ENCODE data around the gene RSBN1L.

DNA sequence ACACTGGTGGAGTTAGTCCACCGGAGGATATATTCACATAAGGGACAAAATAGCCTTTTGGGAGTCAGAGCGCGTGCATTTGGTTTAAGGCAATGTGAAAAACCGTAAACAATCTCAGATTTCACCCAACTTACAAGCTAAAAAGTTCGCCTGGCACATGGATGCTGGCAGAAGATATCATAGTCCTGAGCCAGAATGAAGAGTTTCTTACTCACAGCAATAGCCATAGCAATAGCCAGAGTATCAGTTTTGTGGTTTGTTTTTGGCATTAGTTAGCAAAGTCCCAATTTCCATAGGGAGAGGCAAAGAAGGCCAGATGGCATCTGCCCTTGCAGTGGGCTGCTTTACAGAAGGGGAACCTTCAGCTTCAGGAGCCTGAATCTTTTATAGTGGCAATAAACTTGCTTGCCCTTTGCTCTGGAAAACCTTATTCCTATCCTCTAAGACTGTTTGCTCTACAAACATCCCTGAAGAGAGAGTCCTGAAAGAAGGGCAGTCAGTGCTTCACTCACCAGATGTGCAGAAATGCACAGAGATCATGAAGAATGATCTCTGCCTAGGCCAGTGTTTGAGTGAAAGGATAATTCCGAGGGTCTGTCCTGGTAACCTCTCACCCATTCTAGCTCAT is 28.7 kb upstream of the RSBN1L start:
- TF ChIP-seq, protein P1, sequence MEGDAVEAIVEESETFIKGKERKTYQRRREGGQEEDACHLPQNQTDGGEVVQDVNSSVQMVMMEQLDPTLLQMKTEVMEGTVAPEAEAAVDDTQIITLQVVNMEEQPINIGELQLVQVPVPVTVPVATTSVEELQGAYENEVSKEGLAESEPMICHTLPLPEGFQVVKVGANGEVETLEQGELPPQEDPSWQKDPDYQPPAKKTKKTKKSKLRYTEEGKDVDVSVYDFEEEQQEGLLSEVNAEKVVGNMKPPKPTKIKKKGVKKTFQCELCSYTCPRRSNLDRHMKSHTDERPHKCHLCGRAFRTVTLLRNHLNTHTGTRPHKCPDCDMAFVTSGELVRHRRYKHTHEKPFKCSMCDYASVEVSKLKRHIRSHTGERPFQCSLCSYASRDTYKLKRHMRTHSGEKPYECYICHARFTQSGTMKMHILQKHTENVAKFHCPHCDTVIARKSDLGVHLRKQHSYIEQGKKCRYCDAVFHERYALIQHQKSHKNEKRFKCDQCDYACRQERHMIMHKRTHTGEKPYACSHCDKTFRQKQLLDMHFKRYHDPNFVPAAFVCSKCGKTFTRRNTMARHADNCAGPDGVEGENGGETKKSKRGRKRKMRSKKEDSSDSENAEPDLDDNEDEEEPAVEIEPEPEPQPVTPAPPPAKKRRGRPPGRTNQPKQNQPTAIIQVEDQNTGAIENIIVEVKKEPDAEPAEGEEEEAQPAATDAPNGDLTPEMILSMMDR (conservative IDR thresholded peaks at IDR 0.05 in 1 of 2, IDR thresholded peaks at IDR 0.05 in 1 of 2; ENCODE audit: low read depth in 1 of 2, low read length in 2 of 2): no peak
- no peak for TF ChIP-seq EZH2 (IDR thresholded peaks at IDR 0.05; ENCODE audit: low read length, missing control alignments)

All from fibroblast of lung (primary cell).